ENCODE data around the gene AARS2. TPM values are rescaled to one million over a fixed set of nuclear protein-coding genes. Genes with fewer than 3 reads are reported as not detected.

The AARS2 gene
- total and polyA plus RNA-seq, 2 of the 4 experiments (the other 2 are of a cell fraction) = 9.1 to 10.4 TPM

GRCh38 chr6:44265722-44266233 lies 47.4 kb downstream of the AARS2 start:
- no peaks in the 10 kb centered on the region for H3K9me3 ChIP-seq (ENCODE audit: control insufficient read depth, insufficient read depth, low read length)
- H3K56ac ChIP-seq (ENCODE audit: extremely low read depth, insufficient read depth, low read length) = no peak overlapping the region
- peaks cover 9% of the 10 kb centered on the region for H4K20me1 ChIP-seq (ENCODE audit: insufficient read depth, low read length)
- H3K4ac ChIP-seq (ENCODE audit: low read depth, low read length) = no peak overlapping the region
- CTCF ChIA-PET = interaction anchor here (1.8 kb wide), 1 partner anchor 9 kb away, joined by 4 read pairs; no protein-coding TSS in a partner anchor
- TF ChIP-seq FOS (IDR thresholded peaks at IDR 0.05; ENCODE audit: low read depth, low read length) (peak; percentile 57; the same call in 1 of the 2 replicates), RAD21 (IDR thresholded peaks at IDR 0.05; ENCODE audit: low read length) (no peak)
- no peak overlapping the region for H2BK20ac ChIP-seq (ENCODE audit: low read depth, low read length)
- H4K5ac ChIP-seq (ENCODE audit: low read depth, low read length) = no peak overlapping the region
- POLR2A ChIA-PET (ENCODE audit: unreplicated experiment) = no interaction called here
- no peak overlapping the region for H2BK5ac ChIP-seq (ENCODE audit: low read depth, low read length, poor library complexity, severe bottlenecking)
- peak overlapping the region; percentile 47 for H3K4me2 ChIP-seq (ENCODE audit: low read depth, low read length)
- peak overlapping the region; percentile 77 for H2AFZ ChIP-seq (replicated peaks; ENCODE audit: low read length, poor library complexity)
- no peak overlapping the region for H2AK9ac ChIP-seq (replicated peaks; ENCODE audit: low read depth, low read length, poor library complexity)
- H4K8ac ChIP-seq (ENCODE audit: low read depth in 2 of 2, low read length in 2 of 2) = peak overlapping the region in 1 of 2 experiments; percentile 73; a peak in 1 of 4 replicates
- H3K4me1 ChIP-seq (ENCODE audit: control insufficient read depth, insufficient read depth, low read length) = peaks cover 22% of the 10 kb centered on the region
- in situ Hi-C loops (cut with MboI; ENCODE audit: low sequenced_read_pairs) (no loop called here), dilution Hi-C loops (cut with HindIII; ENCODE audit: low sequenced_read_pairs, unreplicated experiment) (no loop called here), intact Hi-C loops (cut with micrococcal nuclease) (no loop called here)
- peaks cover 14% of the 10 kb centered on the region for H3K9me1 ChIP-seq (ENCODE audit: insufficient read depth, low read length)
- ATAC-seq (ENCODE audit: low read depth) (no peak), DNase-seq (no peak)
- H2AK5ac ChIP-seq (ENCODE audit: low read depth, low read length) = no peak overlapping the region
- H3K14ac ChIP-seq (replicated peaks; ENCODE audit: low read depth, low read length) = no peak overlapping the region
- H3K18ac ChIP-seq (ENCODE audit: low read depth, low read length) = no peak overlapping the region
- BruUV-seq (replicated peaks) = no TSS peak
- 70 to 100% methylated on average over 1 to 10 of the region's 17 CpGs for WGBS, 2 experiments (ENCODE audit: extremely low coverage in 2 of 2, insufficient read length in 1 of 2)
- no peak overlapping the region for H3K9ac ChIP-seq (ENCODE audit: low read depth, low read length)
- H3K23ac ChIP-seq (ENCODE audit: low read depth, low read length) = no peak overlapping the region
- H3K36me3 ChIP-seq (ENCODE audit: control insufficient read depth, insufficient read depth, low read length) = no peaks in the 10 kb centered on the region
- H3K27ac ChIP-seq (ENCODE audit: insufficient read depth, low read length) = no peak overlapping the region
- H2BK120ac ChIP-seq (ENCODE audit: low read depth, low read length) = no peak overlapping the region
- no peak overlapping the region for H4K91ac ChIP-seq (ENCODE audit: insufficient read depth, low read depth, low read length)
- H3K27me3 ChIP-seq (ENCODE audit: control insufficient read depth, insufficient read depth, low read length) = peaks cover 23% of the 10 kb centered on the region
- peaks cover 24 to 37% of the 10 kb centered on the region in 2 experiments for H3K79me1 ChIP-seq (ENCODE audit: low read depth in 1 of 2, low read length in 2 of 2)
- H3K4me3 ChIP-seq (ENCODE audit: insufficient read depth, low read depth, low read length) = no peak overlapping the region
- H2BK15ac ChIP-seq (ENCODE audit: low read depth, low read length) = no peak overlapping the region

Data from IMR-90 (cell line).